KG1 (cell line): Measurements from ENCODE around the gene S100A13.
"Not testable (repeated sequence)": the region's sequence is repeated elsewhere in the genome, so short reads cannot be mapped to it uniquely, and the experiment has no call there.

ENCODE experiments used
- DNase-seq: peaks from one replicate; lab custom pipeline; 2025; lab: John Stamatoyannopoulos, UW

Gene S100A13

DNA sequence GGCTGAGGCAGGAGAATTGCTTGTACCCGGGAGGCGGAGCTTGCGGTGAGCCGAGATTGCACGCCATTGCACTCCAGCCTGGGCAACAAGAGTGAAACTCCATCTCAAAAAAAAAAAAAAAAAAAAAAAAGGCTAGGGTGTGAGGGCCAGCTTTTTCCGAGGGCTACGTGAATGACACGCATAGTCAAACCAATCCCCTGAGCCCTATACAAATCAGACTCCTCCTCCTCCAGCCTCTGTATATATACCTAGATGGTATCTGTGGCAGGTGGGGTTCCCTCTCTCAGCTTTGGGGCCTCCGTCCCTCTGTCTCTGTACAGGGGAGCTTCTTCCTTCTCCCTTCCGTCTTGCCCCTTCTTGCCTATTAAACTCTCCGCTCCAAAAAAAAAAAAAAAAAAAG is 21.1 kb downstream of the S100A13 start:
- no peak for DNase-seq

DNA sequence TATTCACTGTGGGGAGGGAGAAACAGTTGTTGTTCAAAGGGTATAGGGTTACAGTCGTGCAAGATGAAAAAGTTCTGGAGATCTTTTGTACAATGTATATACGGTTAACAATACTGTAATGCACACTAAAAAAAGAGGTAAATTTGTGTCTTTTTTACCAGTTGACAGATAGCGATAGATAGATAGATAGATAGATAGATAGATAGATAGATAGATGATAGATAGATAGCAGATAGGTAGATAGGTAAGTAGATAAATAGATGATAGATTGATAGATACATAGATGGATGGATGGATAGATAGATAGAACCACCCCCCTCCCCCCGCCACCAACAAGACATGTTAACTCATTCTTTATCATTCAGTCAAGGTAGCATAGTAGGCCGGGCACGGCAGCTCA is 24.6 kb downstream of the S100A13 start:
- DNase-seq, result no peak

DNA sequence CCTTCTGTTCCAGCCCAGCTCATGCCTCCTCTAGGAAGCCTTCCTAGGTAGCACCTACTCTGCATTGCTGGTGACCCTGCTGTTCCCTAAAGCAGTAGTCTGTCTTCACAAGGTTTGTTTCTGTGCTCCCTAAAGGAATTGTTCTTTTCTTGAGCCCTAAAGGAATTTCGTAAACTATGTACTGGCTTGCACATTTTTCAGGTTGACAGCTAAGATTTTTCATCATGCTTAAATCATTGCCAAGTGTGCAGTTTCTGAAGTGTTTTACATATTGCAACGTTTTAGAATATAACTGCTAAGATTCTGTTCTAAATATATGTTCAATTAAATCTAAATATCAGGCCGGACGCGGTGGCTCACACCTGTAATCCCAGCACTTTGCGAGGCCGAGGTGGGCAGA is 27.5 kb downstream of the S100A13 start:
- DNase-seq, result no peak

DNA sequence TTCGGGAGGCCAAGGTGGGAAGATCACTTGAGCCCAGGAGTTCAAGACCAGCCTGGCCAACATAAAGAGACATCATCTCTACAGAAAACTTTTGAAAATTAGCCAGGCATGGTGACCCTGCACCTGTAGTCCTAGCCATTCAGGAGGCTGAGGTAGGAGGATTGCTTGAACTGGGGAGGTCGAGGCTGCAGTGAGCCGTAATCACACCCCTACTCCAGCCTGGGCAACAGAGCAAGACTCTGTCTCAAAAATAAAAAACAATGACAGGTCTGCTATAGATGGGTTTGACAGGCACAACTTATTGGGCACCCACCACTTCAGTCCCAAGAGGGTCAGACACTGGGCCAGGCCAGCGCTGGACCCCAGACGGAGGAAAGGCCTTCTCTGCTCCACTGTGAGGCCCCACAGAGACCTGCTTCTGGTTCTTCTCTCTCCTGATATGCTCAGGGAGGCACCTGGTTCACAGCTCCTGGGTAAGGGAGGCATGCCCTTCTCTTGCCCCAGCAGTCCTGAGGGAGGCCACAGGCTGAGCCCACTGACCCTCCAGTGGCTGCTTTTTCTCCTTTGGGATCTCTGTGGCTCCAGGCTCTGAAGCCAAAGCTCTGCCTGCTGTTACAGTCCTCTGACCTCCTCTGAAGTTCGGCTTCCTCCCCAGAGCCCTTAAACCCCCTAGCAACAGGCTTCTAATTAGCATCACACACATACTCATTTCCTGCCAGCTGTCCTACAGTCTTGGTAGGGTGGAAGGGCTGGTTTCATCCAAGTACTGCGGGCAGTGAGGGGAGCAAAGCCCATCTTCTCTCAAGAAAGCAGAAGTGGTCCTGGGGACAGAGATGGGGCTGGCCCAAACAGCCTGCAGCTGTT is 28.8 kb downstream of the S100A13 start:
- DNase-seq, result peak; percentile 77

DNA sequence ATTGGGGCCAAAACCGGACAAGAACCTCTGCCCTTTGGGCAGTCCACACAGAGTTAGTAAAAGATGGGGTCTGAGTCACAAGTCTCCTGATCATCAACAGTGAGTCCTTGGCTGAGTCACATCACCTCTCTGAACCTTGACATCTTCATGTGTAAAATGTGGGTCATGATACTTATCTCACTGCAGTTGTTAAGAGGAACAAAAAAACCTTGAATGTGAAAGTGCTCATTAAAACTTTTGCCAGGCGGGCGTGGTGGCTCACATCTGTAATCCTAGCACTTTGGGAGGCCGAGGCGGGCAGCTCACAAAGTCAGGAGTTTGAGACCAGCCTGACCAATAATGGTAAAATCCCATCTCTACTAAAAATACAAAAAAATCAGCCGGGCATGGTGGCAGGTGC is 30.1 kb downstream of the S100A13 start:
- no peak for DNase-seq

DNA sequence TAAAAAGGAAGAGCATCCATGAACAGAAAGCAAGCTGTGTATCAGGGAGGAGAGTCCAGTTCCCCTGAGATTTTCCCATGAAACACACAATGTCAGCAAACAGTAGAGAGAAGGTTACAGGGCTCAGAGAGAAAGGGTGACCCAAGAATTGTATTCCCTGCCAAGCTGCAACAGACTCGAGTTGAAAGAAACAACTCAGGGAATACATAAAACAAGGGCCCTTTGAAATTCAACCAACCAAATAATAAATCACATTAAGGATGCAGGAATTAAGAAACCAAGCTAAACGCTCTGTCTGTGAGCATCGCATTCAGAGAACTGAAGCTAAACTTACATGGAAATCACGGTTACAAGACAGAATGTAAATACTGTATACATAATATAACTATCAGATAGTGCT is 34.6 kb downstream of the S100A13 start:
- no peak for DNase-seq

DNA sequence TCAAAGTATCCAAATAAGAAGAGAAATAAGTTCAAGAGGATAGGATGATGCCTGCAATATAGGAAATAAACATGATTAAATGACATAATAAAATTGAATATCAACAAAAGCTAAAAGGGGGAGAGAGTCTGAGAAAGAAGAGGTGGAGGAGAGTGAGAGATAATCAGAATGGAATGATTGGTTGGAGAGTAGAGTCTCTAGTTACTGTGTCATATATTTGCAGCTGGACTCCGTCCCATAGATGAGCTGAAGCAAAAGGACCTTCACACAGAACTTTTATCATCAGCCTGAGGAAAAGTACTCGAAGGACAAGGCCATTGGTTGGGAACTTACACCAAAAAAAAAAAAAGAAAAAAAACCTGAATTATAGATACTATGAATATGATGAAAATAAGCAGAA is 38.8 kb downstream of the S100A13 start:
- DNase-seq, result no peak

DNA sequence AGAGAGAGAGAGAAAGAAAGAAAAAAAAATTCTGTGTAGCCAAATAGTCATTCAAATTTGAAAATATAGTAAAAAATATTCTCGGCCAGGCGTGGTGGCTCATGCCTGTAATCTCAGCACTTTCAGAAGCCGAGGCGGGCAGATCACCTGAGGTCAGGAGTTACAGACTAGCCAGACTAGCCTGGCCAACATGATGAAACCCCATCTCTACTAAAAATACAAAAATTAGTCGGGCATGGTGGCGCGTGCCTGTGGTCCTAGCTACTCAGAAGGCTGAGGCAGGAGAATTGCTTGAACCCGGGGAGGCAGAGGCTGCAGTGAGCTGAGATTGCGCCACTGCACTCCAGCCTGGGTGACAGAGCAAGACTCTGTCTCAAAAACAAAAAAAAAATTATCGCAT is 39.3 kb downstream of the S100A13 start:
- not testable (repeated sequence) for DNase-seq

DNA sequence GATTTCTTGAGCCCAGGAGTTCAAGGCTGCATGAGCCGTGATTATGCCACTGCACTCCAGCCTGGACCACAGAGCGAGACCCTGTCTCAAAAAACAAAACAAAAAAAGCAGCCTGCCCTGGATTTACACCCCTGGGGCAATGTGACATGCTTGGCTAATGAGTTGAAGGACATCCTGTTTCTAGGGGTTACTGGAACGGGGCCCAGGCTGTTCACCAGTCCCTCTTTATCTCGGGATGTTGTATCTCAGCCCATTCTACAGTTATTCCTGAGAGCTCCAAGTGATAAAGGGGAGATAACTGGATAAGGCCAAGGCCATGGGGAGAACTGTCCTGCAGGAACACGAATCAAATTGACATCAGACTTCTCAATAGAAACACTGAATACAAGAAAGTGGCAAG is 40.0 kb downstream of the S100A13 start:
- no peak for DNase-seq

DNA sequence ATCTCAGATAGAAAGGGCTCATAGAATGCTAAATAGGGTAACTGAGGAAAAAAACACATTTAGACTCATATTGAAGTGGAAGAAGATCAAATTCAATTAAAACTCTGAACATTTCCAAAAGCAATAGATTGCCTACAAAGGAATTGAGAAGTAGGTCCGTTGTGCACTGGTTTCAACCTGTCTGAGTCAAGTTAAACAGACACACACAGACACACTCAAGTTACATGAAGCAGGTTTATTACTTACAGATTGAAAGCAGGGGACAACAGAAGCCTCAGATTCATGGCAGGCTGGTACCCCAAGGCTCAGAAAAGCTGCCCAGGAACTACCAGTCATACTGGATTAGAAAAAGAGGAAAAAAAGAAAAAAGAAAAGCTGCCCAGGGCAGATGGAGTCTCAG is 41.0 kb downstream of the S100A13 start:
- no peak for DNase-seq

DNA sequence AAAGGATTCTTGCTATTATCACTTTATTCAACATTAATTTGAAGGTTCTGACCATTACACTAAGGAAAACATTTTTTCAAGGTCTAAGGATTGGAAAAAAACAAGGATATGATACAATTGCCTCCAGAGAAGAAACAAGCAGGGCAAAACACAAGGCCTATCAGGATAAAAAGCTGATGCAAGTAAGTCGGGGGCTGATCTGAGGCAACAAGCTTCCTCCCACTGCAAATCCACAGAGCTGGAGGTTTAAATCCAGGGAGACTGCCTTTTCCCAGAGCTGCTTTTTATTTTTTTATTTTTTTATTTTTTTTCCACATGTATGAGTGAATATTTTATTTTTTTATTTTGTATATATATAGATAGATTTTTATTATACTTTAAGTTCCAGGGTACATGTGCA is 42.3 kb downstream of the S100A13 start:
- no peak for DNase-seq

DNA sequence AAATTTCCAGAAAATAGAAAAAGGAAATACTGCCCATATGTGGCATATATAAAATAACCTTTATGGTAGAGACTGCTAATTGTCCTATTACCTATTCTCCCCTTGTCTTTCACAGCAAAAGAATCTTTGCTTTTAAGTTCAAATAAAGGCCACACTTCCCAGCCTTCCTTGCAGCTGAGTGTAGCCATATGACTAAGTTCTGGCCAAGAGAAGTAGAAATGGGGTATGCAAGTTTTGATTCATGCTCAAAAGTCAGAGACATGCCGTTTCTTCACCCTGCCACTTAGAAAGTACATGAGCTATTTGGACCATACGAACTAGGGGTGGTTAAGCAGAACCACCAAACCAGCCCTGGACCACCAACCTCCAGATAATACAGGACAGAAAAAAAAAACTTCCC is 43.3 kb downstream of the S100A13 start:
- no peak for DNase-seq

DNA sequence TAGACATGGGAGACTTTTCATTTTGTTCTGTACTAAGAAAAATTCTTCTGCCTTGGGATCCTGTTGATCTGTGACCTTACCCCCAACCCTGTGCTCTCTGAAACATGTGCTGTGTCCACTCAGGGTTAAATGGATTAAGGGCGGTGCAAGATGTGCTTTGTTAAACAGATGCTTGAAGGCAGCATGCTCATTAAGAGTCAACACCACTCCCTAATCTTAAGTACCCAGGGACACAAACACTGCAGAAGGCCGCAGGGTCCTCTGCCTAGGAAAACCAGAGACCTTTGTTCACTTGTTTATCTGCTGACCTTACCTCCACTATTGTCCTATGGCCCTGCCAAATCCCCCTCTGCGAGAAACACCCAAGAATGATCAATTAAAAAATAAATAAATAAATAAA is 43.8 kb downstream of the S100A13 start:
- DNase-seq, result not testable (repeated sequence)

DNA sequence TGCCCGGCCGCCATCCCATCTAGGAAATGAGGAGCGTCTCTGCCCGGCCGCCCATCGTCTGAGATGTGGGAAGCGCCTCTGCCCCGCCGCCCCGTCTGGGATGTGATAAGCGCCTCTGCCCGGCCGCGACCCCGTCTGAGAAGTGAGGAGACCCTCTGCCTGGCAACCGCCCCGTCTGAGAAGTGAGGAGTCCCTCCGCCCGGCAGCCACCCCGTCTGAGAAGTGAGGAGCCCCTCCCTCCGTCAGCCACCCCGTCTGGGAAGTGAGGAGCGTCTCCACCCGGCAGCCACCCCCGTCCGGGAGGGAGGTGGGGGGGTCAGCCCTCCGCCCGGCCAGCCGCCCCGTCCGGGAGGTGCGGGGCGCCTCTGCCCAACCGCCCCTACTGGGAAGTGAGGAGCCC is 44.5 kb downstream of the S100A13 start:
- not testable (repeated sequence) for DNase-seq

DNA sequence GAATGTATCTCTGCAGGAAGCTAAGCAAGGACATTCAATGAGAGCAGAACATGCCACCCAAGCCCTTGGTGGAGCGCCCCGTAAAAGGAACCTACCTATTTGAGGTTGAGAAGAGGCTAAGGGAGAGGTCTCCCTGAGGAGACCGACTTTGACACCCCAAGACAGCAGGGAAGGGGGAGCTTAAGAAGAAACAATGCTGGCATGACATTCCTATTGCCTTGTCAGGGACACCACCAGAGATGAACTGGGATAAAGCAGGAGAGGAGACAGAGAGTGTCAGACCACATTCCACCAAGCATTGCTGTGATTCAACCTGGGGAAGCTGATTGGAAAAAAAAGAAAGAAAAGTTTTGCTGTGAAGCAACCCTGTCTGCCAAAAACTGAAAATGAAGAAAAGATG is 48.4 kb downstream of the S100A13 start:
- DNase-seq, result no peak

DNA sequence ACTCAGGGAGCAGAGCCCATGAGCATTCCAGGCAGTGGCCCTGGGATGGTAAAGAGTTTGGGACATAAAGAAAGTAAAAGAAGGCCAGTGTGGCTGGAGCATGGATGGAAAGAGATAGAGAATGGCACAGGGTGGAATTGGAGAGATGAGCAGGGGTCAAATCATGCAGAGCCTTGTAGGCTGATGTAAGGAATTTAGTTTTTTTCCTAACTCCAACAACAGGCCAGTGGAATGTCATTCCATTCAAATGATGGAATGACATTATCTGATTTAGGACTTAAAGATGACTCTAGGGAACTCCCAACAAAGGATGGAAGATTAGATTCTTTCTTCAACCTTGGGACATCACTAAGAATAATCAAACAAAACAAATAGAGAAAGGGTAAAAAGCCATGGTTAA is 48.8 kb downstream of the S100A13 start:
- DNase-seq, result no peak

DNA sequence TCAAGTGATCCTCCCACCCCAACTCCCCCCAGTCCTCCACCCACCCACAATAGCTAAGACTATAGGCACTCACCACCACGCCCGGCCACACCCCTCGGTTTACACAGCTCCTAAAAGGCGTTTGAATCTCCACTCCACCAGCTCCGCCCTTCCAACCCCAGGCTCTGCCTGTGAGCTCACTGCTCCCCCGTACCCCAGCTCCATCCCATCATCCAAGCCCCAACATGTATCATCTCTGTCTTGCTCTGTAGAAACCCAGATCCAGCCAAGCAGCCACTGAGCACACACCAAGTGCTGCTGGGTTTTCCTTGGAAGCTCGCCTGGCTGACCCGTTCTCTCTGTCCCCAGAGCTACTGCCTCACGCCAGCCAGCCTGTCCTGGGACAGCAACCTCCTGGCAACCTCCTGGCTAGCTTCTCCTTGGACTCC is 49.7 kb downstream of the S100A13 start:
- no peak for DNase-seq

DNA sequence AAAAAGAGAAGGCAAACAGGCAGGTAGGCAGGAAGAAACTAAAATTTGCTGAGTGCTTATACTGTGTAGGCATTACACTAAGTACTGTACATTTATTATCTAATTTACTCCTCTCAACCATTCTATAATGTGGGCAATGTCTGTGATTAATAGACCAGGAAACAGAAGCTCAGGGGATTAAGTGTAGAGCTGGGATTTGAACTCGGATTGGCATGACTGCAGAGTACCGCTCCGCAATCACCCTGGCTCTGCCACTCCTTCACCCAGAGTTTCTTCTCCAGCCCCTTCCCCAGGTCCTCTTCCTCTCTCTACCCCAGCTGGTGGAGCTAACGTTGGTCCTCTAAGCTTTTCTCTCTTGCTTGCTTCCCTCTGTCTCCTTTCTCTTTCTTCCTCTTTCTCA is 50.2 kb downstream of the S100A13 start:
- DNase-seq, result no peak

DNA sequence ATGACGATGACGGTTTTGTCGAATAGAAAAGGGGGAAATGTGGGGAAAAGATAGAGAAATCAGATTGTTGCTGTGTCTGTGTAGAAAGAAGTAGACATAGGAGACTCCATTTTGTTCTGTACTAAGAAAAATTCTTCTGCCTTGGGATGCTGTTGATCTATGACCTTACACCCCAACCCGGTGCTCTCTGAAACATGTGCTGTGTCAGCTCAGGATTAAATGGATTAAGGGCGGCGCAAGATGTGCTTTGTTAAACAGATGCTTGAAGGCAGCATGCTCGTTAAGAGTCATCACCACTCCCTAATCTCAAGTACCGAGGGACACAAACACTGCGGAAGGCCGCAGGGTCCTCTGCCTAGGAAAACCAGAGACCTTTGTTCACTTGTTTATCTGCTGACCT is 51.8 kb downstream of the S100A13 start:
- DNase-seq, result not testable (repeated sequence)

DNA sequence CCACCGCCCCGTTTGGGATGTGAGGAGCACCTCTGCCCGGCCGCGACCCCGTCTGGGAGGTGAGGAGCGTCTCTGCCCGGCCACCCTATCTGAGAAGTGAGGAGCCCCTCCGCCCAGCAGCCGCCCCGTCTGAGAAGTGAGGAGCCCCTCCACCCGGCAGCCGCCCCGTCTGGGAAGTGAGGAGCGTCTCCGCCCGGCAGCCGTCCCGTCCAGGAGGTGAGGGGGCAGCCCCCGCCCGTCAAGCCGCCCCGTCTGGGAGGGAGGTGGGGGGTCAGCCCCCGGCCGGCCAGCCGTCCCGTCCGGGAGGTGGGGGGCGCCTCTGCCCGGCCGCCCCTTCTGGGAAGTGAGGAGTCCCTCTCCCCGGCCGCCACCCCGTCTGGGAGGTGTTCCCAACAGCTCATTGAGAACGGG is 52.2 kb downstream of the S100A13 start:
- not testable (repeated sequence) for DNase-seq

DNA sequence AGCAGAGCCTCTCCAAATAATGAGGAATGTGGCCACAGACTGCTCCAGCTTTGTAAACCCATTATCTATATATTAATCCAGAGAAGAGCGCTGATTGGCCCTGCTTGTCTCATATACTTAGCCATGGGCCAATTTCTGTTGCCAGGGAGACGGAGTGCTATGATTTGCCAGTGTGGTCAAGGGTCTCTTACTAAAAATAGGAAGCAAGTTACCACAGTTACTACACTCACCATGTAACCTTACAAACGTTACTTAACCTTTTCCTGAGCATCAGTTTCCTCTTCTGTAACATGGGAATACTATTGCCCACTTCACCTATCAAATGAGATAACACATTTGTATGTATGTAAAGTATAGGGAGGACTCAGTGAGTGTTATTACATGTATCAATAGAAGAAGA is 54.0 kb downstream of the S100A13 start:
- DNase-seq, result no peak

DNA sequence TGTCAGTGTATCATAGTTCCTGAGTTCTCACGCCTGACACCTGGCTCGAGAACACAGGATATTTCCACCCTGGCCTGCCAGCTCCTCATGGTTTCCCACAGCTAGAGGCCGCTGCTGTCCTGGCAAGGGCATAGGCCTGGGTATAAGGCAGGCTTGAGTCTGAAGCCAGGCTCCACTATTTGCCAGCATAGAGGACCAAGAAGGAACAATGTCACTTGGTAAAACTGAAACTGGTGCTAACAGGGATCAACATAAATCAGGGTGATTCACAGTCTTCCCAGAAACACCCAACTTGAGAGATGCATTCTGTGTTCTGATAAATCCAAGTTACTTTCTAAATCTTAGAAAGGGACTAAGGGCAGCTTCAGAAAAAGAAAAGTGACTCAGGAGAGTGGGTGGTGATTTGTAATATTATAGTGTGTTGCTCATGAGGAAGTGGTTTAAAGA is 54.7 kb downstream of the S100A13 start:
- peak; percentile 20 for DNase-seq

DNA sequence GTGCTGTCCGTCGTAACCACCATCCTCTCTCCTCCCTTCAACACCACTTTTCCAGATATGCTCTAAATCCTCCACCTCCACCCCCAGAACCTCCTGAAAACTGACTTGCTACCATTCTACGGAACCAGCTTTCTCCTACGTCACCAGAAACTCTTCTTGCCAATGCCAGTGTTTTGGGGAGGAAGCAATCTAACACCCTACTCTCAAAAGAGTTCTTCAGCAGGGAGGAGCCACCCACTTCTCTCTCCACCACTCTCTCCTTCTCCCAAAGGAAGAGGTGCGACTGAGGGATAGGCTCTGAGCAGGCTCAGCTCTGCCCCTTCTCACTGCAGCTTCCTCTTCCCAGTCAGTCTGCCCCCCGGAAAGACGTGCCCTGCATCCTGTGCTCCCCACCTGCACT is 55.6 kb downstream of the S100A13 start:
- no peak for DNase-seq

DNA sequence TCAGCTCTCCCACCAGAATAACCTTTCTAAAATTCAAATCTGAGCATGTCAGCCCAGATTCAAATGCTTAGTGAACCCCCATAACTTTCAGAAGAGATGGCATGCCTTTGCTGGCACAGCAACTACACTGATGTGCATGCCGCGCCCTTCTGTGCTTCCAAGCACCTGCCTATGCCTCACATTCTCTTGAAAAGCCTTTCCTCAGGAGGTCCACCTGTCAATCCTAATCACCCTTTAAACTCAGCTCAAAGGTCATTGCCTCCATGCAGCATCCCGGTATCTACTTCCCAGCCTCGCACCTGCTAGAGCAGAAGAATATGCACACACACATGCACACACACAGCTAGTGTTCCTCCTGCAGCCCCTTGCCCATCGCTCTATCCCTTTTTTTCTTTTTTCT is 56.4 kb downstream of the S100A13 start:
- DNase-seq, result no peak
